SK-N-SH (cell line): ENCODE data around the gene B4GALNT1. TPM values are rescaled to one million over a fixed set of nuclear protein-coding genes. Genes with fewer than 3 reads are reported as not detected.

Source experiments
- CTCF ChIA-PET: fragments of 300-600, 350-600 bp; formaldehyde crosslinking; extraction: SDS; loops from one replicate; lab custom pipeline; 2021; lab: Yijun Ruan, JAX
- POLR2A ChIA-PET: fragments of 350-600 bp; sonication (Branson Sonifier 250); formaldehyde crosslinking; extraction: SDS; loops from one replicate; lab custom pipeline; 2020; ENCODE audit warnings: antibody characterized with exemption, inconsistent platforms; lab: Yijun Ruan, JAX
- DNase-seq: peaks from one replicate; pipeline ENCODE4 v3.0.0; 2012
- H2AFZ ChIP-seq: fragments of 200-600 bp; sonication (generic); 2 replicates; pipeline ENCODE4 v1.8.1; 2016; ENCODE audit warnings: antibody characterized with exemption, mild to moderate bottlenecking, low read depth
- H3F3A ChIP-seq: fragments of 200-600 bp; sonication (generic); replicated peaks from 2 replicates; pipeline ENCODE3; 2016; ENCODE audit warnings: antibody characterized with exemption, mild to moderate bottlenecking; ENCODE audit not compliant: insufficient read depth
- H3K27ac ChIP-seq, 2 experiments: fragments of 200-500 bp in 1 of 2; fragments of 200-600 bp in 1 of 2; sonication (Bioruptor generic) in 1 of 2; sonication (generic), shearing (Covaris generic) in 1 of 2; 2 replicates each; pipeline versions ENCODE4 v1.5.1 to v1.6.1; 2014 to 2016; ENCODE audit warnings: low read depth in 2 of 2, inconsistent platforms in 1 of 2, low read length in 1 of 2, mild to moderate bottlenecking in 1 of 2, mixed read lengths in 1 of 2
- H3K27me3 ChIP-seq: fragments of 200-600 bp; sonication (generic), shearing (Covaris generic); 2 replicates; pipeline ENCODE4 v1.6.1; 2016; ENCODE audit warnings: mixed run types; ENCODE audit not compliant: insufficient read depth
- H3K36me3 ChIP-seq, 2 experiments: fragments of 200-500 bp in 1 of 2; fragments of 200-600 bp in 1 of 2; sonication (Bioruptor generic) in 1 of 2; sonication (generic) in 1 of 2; replicated peaks in 1 of 2; 2 replicates each; pipeline versions ENCODE3 to v1.5.1; 2014 to 2016; ENCODE audit warnings: low read length in 1 of 2, mild to moderate bottlenecking in 1 of 2; ENCODE audit not compliant: insufficient read depth in 2 of 2, control insufficient read depth in 1 of 2
- H3K4me1 ChIP-seq, 2 experiments: fragments of 200-500 bp in 1 of 2; fragments of 200-600 bp in 1 of 2; sonication (Bioruptor generic) in 1 of 2; sonication (generic), shearing (Covaris generic) in 1 of 2; 2 replicates each; pipeline versions ENCODE4 v1.5.1 to v1.6.1; 2014 to 2016; ENCODE audit warnings: low read depth in 1 of 2, low read length in 1 of 2, mixed run types in 1 of 2; ENCODE audit not compliant: insufficient read depth in 2 of 2, control insufficient read depth in 1 of 2
- H3K4me2 ChIP-seq: fragments of 200-600 bp; sonication (generic), shearing (Covaris generic); 2 replicates; pipeline ENCODE4 v1.6.1; 2017; ENCODE audit warnings: mixed run types
- H3K4me3 ChIP-seq, 2 experiments: fragments of 200-500 bp in 1 of 2; fragments of 200-600 bp in 1 of 2; sonication (Bioruptor generic) in 1 of 2; sonication (generic), shearing (Covaris generic) in 1 of 2; 2 replicates each; pipeline versions ENCODE4 v1.5.1 to v1.8.1; 2014 to 2016; ENCODE audit warnings: low read depth in 2 of 2, inconsistent platforms in 1 of 2, low read length in 1 of 2, mild to moderate bottlenecking in 1 of 2, mixed read lengths in 1 of 2, moderate library complexity in 1 of 2
- H3K79me2 ChIP-seq: fragments of 200-600 bp; sonication (generic); 2 replicates; pipeline ENCODE4 v1.8.1; 2017; ENCODE audit warnings: mild to moderate bottlenecking; ENCODE audit not compliant: insufficient read depth
- H3K9ac ChIP-seq: fragments of 200-600 bp; sonication (generic); 2 replicates; pipeline ENCODE4 v1.6.1; 2017; ENCODE audit warnings: mixed run types
- H3K9me2 ChIP-seq: fragments of 200-600 bp; sonication (generic); 2 replicates; pipeline ENCODE4 v1.6.1; 2017; ENCODE audit warnings: mixed run types
- H3K9me3 ChIP-seq: fragments of 200-600 bp; sonication (generic); 2 replicates; pipeline ENCODE4 v1.6.1; 2017; ENCODE audit warnings: mixed run types, mild to moderate bottlenecking, moderate library complexity
- H4K20me1 ChIP-seq: fragments of 200-600 bp; sonication (generic); 2 replicates; pipeline ENCODE4 v1.6.1; 2017; ENCODE audit warnings: mild to moderate bottlenecking, mixed run types; ENCODE audit not compliant: insufficient read depth
- CHD2 ChIP-seq: fragments of 150-350 bp; IDR thresholded peaks from 2 replicates; pipeline ENCODE4 v1.6.1; 2018; ENCODE audit warnings: low read length; ENCODE audit not compliant: partially characterized antibody
- EP300 ChIP-seq, 2 experiments: IDR thresholded peaks; 2 replicates each; pipeline versions ENCODE4 v1.4.0 to v1.6.1; 2012; ENCODE audit warnings: borderline replicate concordance in 1 of 2, low read depth in 1 of 2, low read length in 1 of 2
- EZH2phosphoT487 ChIP-seq: fragments of 200-600 bp; sonication (generic); IDR thresholded peaks from 2 replicates; pipeline ENCODE4 v1.6.1; 2017; ENCODE audit warnings: low read depth, mixed run types, mild to moderate bottlenecking, antibody characterized with exemption, moderate library complexity, borderline replicate concordance
- JUND ChIP-seq: IDR thresholded peaks from 2 replicates; pipeline ENCODE4 v1.4.0; 2012
- NFIC ChIP-seq: IDR thresholded peaks from 2 replicates; pipeline ENCODE4 v1.4.0; 2012; ENCODE audit warnings: borderline replicate concordance
- NRF1 ChIP-seq: IDR thresholded peaks from 2 replicates; pipeline ENCODE4 v1.6.1; 2012; ENCODE audit warnings: low read depth, mild to moderate bottlenecking, low read length
- POLR2AphosphoS5 ChIP-seq: IDR thresholded peaks from 2 replicates; pipeline ENCODE4 v1.6.1; 2012; ENCODE audit warnings: low read depth, low read length
- RAD21 ChIP-seq: IDR thresholded peaks from 2 replicates; pipeline ENCODE4 v1.6.1; 2012; ENCODE audit warnings: mild to moderate bottlenecking, low read length
- WGBS: methylation state at CpG from one replicate; pipeline ENCODE4 v1.1.6; 2017; ENCODE audit warnings: low lambda C conversion rate; 5-methylcytosine and 5-hydroxymethylcytosine counted together
- polyA plus RNA-seq, 3 experiments: library from polyadenylated mRNA; depleted of rRNA; stranded (reverse); fragments of >200 nt; gene quantifications; 2 replicates each; pipeline ENCODE4 v1.2.3, GENCODE V29; 2012
- TF ChIP-seq, protein P1 (sequence below): fragments of 150-350 bp; IDR thresholded peaks from 2 replicates; pipeline ENCODE4 v1.6.1; 2017; ENCODE audit warnings: antibody characterized with exemption, low read length, low read depth, borderline replicate concordance
- TF ChIP-seq, protein P2 (sequence below): fragments of 150-350 bp; IDR thresholded peaks from 2 replicates; pipeline ENCODE4 v1.6.1; 2016; ENCODE audit warnings: mild to moderate bottlenecking, low read depth, low read length

Gene B4GALNT1
- polyA plus RNA-seq, 1 of the 3 experiments (the other 2 are of a cell fraction), result 5.3 TPM

DNA sequence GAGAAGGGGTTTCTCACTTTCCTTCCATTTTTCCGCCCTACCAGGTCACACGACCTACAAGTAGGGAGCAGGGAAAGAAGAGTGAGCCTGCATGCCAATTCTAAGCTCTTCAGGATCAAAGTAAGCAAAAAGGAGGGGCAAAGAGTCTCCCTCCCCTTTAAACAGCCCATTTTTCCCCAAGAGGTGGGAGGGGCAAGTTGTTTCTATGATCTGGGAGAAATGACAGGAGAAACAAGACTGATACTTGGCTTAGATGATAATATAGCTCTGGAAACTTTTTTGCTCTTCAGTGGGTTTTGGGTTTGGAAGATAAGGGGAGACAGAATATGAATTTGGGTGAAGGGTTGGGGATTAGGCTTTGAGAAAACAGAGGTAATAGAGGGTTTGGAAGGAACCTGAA is 26.6 kb downstream of the B4GALNT1 start:
- Histone ChIP-seq H3K27ac (no peak overlapping the region), H3F3A (peaks cover 6% of the 10 kb centered on the region), H2AFZ (no peak overlapping the region), H3K27me3 (no peaks in the 10 kb centered on the region), H3K9me2 (no peaks in the 10 kb centered on the region), H3K4me3 (no peak overlapping the region), H3K9ac (no peak overlapping the region), H3K4me2 (no peak overlapping the region), H3K36me3 (peaks cover 4 to 41% of the 10 kb centered on the region in 2 experiments), H3K79me2 (peaks cover 6% of the 10 kb centered on the region; the same call in 1 of the 2 replicates), H4K20me1 (no peaks in the 10 kb centered on the region), H3K4me1 (peaks cover 9 to 31% of the 10 kb centered on the region in 2 experiments; a peak in 3 of 4 replicates), H3K9me3 (no peaks in the 10 kb centered on the region)
- no peak for DNase-seq
- TF ChIP-seq EZH2phosphoT487, result no peak
- TF ChIP-seq, protein P1, sequence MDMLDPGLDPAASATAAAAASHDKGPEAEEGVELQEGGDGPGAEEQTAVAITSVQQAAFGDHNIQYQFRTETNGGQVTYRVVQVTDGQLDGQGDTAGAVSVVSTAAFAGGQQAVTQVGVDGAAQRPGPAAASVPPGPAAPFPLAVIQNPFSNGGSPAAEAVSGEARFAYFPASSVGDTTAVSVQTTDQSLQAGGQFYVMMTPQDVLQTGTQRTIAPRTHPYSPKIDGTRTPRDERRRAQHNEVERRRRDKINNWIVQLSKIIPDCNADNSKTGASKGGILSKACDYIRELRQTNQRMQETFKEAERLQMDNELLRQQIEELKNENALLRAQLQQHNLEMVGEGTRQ, result no peak
- TF ChIP-seq CHD2, result no peak
- ChIA-PET POLR2A (interaction anchor here (1.4 to 1.5 kb wide), 2 partner anchors 10 to 14 kb away, joined by 3 to 4 read pairs; no protein-coding TSS in a partner anchor), CTCF (interaction anchor here (1.1 to 7.6 kb wide), 6 partner anchors 13 to 27 kb away, joined by 3 to 65 read pairs (median 6); partner anchors contain the start of gene B4GALNT1)
- WGBS, result 84% methylated on average over 2 of the region's 2 CpGs

DNA sequence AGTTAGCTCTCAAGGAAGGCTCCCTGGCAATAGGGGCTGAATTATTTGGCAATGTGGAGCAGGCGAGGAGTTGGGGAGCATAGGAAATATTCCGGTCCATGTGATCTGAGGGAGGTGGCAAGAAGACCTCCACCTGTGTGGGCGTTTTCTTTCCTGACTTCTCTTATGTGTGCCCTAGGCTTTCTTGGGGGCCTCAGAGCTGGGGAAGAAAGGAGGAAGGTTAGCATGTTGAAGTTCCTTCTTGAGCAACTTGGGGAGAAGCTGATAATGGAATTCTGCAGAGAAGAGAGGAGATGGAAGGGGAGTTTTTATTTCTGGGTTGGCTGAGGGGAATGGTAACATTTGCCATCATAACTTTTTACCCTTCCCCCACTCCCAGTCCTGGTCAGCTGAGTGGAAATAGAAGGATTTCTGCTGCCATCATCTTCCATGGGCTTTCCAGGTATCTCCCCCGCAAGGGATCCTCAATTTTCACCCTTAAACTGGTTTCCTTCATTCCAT is 27.1 kb downstream of the B4GALNT1 start:
- ChIA-PET POLR2A (interaction anchor here (0.8 to 1.5 kb wide), 3 partner anchors 9 to 11 kb away, joined by 3 to 5 read pairs (median 4); no protein-coding TSS in a partner anchor), CTCF (interaction anchor here (0.6 to 7.6 kb wide), 7 partner anchors 14 to 1417 kb away, joined by 3 to 65 read pairs (median 6); partner anchors contain the start of gene B4GALNT1)
- H3K4me1 ChIP-seq, result peaks cover 9 to 29% of the 10 kb centered on the region in 2 experiments; a peak in 3 of 4 replicates
- H3K4me2 ChIP-seq, result peak overlapping the region; percentile 77
- H3F3A ChIP-seq, result peaks cover 6% of the 10 kb centered on the region
- peak overlapping the region; percentile 79; the same call in 1 of the 2 replicates for H2AFZ ChIP-seq
- peaks cover 4 to 46% of the 10 kb centered on the region in 2 experiments for H3K36me3 ChIP-seq
- H3K9me3 ChIP-seq, result no peaks in the 10 kb centered on the region
- no peaks in the 10 kb centered on the region for H3K9me2 ChIP-seq
- peak overlapping the region; percentile 86 to 91; a peak in 3 of 4 replicates for H3K4me3 ChIP-seq
- peak overlapping the region; percentile 96; the same call in 1 of the 2 replicates for H3K9ac ChIP-seq
- peaks cover 6% of the 10 kb centered on the region; the same call in 1 of the 2 replicates for H3K79me2 ChIP-seq
- H4K20me1 ChIP-seq, result no peaks in the 10 kb centered on the region
- WGBS, result 80% methylated on average over 4 of the region's 4 CpGs
- no peak for DNase-seq
- no peaks in the 10 kb centered on the region for H3K27me3 ChIP-seq
- TF ChIP-seq, protein P2, sequence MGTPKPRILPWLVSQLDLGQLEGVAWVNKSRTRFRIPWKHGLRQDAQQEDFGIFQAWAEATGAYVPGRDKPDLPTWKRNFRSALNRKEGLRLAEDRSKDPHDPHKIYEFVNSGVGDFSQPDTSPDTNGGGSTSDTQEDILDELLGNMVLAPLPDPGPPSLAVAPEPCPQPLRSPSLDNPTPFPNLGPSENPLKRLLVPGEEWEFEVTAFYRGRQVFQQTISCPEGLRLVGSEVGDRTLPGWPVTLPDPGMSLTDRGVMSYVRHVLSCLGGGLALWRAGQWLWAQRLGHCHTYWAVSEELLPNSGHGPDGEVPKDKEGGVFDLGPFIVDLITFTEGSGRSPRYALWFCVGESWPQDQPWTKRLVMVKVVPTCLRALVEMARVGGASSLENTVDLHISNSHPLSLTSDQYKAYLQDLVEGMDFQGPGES, result no peak
- no peak for TF ChIP-seq NFIC
- TF ChIP-seq EP300 (IDR thresholded peaks at IDR 0.05; ENCODE audit: borderline replicate concordance in 1 of 2, low read depth in 1 of 2, low read length in 1 of 2), result no peak
- TF ChIP-seq RAD21, result no peak
- no peak for TF ChIP-seq NRF1
- TF ChIP-seq JUND, result no peak
- TF ChIP-seq POLR2AphosphoS5, result no peak
- no peak overlapping the region for H3K27ac ChIP-seq
